Fibroblast of upper back skin (primary cell): ENCODE measurements around the gene TBC1D4.
A peak's percentile ranks its signal among the peaks of the same experiment; 100 is the strongest.

Experiments used
- DNase-seq: peaks from one replicate; pipeline ENCODE4 v3.0.0-alpha.2; 2013

The TBC1D4 gene

GRCh38 chr13:75415694-75416093, 66.3 kb downstream of the TBC1D4 start:
- peak; percentile 92 for DNase-seq

GRCh38 chr13:75415171-75415570, 66.8 kb downstream of the TBC1D4 start:
- no peak for DNase-seq

GRCh38 chr13:75414036-75414827, 67.7 kb downstream of the TBC1D4 start:
- DNase-seq: no peak

GRCh38 chr13:75411924-75412537, 69.9 kb downstream of the TBC1D4 start:
- no peak for DNase-seq

- DNase-seq: no peak
Observed at GRCh38 chr13:75410207-75410606, 71.8 kb downstream of the TBC1D4 start.

- no peak for DNase-seq
Observed at GRCh38 chr13:75407998-75408397, 74.0 kb downstream of the TBC1D4 start.

GRCh38 chr13:75407473-75407872, 74.5 kb downstream of the TBC1D4 start:
- DNase-seq: no peak

GRCh38 chr13:75405976-75406703, 75.8 kb downstream of the TBC1D4 start:
- peak; percentile 41 for DNase-seq

GRCh38 chr13:75404726-75405125, 77.2 kb downstream of the TBC1D4 start:
- DNase-seq: no peak

- no peak for DNase-seq
Observed at GRCh38 chr13:75402787-75403186, 79.2 kb downstream of the TBC1D4 start.

- no peak for DNase-seq
Observed at GRCh38 chr13:75400775-75401174, 81.2 kb downstream of the TBC1D4 start.

- no peak for DNase-seq
Observed at GRCh38 chr13:75399879-75400217, 82.1 kb downstream of the TBC1D4 start.

- DNase-seq: peak; percentile 29
Observed at GRCh38 chr13:75399168-75399878, 82.6 kb downstream of the TBC1D4 start.

GRCh38 chr13:75398072-75398471, 83.9 kb downstream of the TBC1D4 start:
- DNase-seq: no peak

- DNase-seq: no peak
Observed at GRCh38 chr13:75395901-75396300, 86.1 kb downstream of the TBC1D4 start.

GRCh38 chr13:75395066-75395465, 86.9 kb downstream of the TBC1D4 start:
- no peak for DNase-seq

GRCh38 chr13:75393839-75394520, 88.0 kb downstream of the TBC1D4 start:
- DNase-seq: no peak

- no peak for DNase-seq
Observed at GRCh38 chr13:75391432-75392100, 90.4 kb downstream of the TBC1D4 start.

GRCh38 chr13:75390229-75390628, 91.7 kb downstream of the TBC1D4 start:
- no peak for DNase-seq

GRCh38 chr13:75385708-75386083, 96.3 kb downstream of the TBC1D4 start:
- DNase-seq: no peak

- DNase-seq: no peak
Observed at GRCh38 chr13:75384879-75385707, 96.9 kb downstream of the TBC1D4 start.
